ENCODE results near the gene NOM1.

GRCh38 chr7:157017149-157017548 lies 67.6 kb downstream of the NOM1 start:
- TF ChIP-seq CTCF (IDR thresholded peaks at IDR 0.05; ENCODE audit: poor library complexity), result no peak
- no peak for TF ChIP-seq EZH2 (IDR thresholded peaks at IDR 0.05; ENCODE audit: borderline replicate concordance)
- TF ChIP-seq EZH2phosphoT487 (IDR thresholded peaks at IDR 0.05; ENCODE audit: low read depth, severe bottlenecking, unreplicated experiment), result no peak

All from hepatocyte (in vitro differentiated cells).